HFF-Myc (cell line): ENCODE data around the gene GABRR1.
A peak's percentile ranks its signal among the peaks of the same experiment; 100 is the strongest.
"Not testable (repeated sequence)": the region's sequence is repeated elsewhere in the genome, so short reads cannot be mapped to it uniquely, and the experiment has no call there.

ENCODE experiments used
- DNase-seq: peaks from one replicate; pipeline ENCODE4 v3.0.0-alpha.2; 2011; ENCODE audit warnings: low read depth; ENCODE audit errors: extremely low read depth
- H3K4me3 ChIP-seq: replicated peaks from 2 replicates; pipeline ENCODE4 v1.5.1; 2011; ENCODE audit warnings: low read depth, mild to moderate bottlenecking, control low read depth, low read length
- TF ChIP-seq, protein P1 (sequence below): IDR thresholded peaks from 2 replicates; pipeline ENCODE4 v1.5.1; 2012; ENCODE audit warnings: mild to moderate bottlenecking, low read depth, low read length, control low read depth; ENCODE audit errors: missing control alignments

The GABRR1 gene

DNA sequence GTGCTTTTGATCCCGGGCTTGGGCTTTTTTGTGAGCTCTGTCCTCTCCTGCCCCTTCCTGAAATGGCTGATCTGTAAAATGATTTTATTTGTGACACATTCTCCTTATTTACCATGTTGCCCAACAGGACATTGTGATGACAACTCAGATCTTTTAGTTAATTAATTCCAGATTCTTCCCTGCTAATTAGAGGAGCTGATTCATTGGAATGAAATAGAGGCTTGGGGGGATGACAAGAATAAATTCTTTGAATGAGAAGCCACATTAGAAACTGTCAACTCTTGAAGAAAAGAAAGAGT is 26.1 kb upstream of the GABRR1 start:
- TF ChIP-seq, protein P1, sequence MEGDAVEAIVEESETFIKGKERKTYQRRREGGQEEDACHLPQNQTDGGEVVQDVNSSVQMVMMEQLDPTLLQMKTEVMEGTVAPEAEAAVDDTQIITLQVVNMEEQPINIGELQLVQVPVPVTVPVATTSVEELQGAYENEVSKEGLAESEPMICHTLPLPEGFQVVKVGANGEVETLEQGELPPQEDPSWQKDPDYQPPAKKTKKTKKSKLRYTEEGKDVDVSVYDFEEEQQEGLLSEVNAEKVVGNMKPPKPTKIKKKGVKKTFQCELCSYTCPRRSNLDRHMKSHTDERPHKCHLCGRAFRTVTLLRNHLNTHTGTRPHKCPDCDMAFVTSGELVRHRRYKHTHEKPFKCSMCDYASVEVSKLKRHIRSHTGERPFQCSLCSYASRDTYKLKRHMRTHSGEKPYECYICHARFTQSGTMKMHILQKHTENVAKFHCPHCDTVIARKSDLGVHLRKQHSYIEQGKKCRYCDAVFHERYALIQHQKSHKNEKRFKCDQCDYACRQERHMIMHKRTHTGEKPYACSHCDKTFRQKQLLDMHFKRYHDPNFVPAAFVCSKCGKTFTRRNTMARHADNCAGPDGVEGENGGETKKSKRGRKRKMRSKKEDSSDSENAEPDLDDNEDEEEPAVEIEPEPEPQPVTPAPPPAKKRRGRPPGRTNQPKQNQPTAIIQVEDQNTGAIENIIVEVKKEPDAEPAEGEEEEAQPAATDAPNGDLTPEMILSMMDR = no peak
- no peak overlapping the region for H3K4me3 ChIP-seq
- DNase-seq = no peak

- no peak overlapping the region for H3K4me3 ChIP-seq
- TF ChIP-seq, protein P1 = peak; percentile 26
- DNase-seq = peak; percentile 32
Observed at GRCh38 chr6:89242574-89243330, 25.6 kb upstream of the GABRR1 start.

DNA sequence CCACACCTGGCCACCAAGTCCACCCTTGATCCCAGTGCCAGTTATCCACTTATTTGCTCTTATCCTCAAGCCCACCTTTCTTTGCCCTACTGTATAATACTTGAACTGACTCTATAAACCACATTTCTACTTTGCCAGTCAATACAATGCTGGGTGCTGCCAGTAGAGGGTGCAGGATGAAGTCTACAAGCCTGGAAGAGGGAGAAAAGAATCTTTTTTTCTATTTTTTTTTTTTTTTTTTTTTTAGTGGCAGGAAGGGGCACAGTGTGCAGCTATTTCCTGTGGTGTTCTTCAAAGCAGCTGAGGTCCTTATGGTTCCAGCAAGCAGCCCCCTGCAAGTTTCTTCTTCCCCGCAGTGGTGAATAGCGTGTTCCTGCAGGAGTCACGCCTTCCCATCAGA is 22.2 kb upstream of the GABRR1 start:
- TF ChIP-seq, protein P1 = peak; percentile 46
- no peak for DNase-seq
- H3K4me3 ChIP-seq = no peak overlapping the region

DNA sequence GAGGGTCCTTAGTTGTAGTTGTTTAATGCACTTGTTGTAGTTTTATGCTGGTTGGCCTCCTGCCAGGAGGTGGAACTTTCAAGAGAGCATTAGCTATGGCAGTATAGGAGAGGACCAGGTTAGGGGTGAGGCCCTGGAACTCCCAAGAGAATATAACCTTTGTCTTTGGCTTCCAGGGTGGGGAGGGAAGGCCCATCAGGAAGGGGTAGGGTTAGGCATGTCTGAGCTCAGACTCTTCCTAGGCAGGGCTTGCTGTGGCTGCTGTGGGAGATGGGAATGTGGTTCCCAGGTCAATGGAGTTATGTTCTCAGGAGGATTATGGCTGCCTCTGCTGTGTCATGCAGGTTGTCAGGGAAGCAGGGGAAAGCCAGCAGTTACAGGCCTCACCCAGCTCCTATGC is 20.0 kb upstream of the GABRR1 start:
- DNase-seq = no peak
- H3K4me3 ChIP-seq = no peak overlapping the region
- TF ChIP-seq, protein P1 = no peak

- DNase-seq, H3K4me3 ChIP-seq: not testable (repeated sequence)
Observed at GRCh38 chr6:89233605-89234004, 16.4 kb upstream of the GABRR1 start.

DNA sequence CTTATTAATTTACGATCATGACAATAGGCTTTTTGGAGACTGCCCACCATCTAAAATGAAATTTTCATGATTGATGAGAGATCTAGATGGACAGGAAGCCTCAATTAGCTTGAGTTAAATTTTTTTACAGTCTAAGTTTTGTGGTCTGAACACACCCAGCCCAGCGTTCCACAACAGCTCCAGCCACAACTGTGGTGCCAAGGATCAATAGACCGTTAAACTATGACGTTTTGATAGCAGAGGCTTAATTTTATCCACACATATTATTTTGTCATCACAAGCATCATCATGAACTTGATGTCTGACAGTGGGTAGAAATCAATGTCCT is 5.5 kb upstream of the GABRR1 start:
- H3K4me3 ChIP-seq = no peak overlapping the region
- TF ChIP-seq, protein P1 = no peak
- no peak for DNase-seq

- TF ChIP-seq, protein P1 = no peak
- H3K4me3 ChIP-seq = no peak overlapping the region
- peak; percentile 61 for DNase-seq
Observed at GRCh38 chr6:89221971-89222711, 5.0 kb upstream of the GABRR1 start.
